ENCODE results near the gene IL12A. TPM values are rescaled to one million over a fixed set of nuclear protein-coding genes. Genes with fewer than 3 reads are reported as not detected.

IL12A gene
- total RNA-seq, 1 donor = 14.5 TPM

- no peak for DNase-seq (ENCODE audit: low read depth in 2 of 3, low spot score in 2 of 3)
These were observed 1.6 kb downstream of the IL12A start for GRCh38 chr3:159989973-159990846.

GRCh38 chr3:159991591-159991990 is 3.0 kb downstream of the IL12A start:
- DNase-seq (ENCODE audit: low read depth in 2 of 3, low spot score in 2 of 3) = no peak

DNA sequence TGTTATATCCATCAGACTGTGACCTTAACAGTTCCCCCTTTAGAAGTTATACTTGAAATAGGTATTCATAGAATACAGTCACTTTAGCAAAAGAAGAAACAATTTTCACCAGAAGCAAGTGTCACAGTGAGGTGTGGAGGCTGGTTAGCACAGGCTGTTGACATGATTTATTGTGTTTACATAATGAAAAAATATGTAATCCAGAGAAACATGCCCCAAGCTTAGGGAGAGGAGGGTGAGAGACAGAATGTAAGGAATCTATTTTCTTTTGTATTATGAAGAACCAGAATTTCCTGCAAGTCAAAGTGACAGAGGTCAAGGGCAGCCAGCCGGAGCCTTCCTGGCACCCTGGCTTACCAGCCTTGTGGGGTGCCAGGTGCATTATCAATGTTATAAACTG is 4.0 kb downstream of the IL12A start:
- no peak for DNase-seq (ENCODE audit: low read depth in 2 of 3, low spot score in 2 of 3)

DNA sequence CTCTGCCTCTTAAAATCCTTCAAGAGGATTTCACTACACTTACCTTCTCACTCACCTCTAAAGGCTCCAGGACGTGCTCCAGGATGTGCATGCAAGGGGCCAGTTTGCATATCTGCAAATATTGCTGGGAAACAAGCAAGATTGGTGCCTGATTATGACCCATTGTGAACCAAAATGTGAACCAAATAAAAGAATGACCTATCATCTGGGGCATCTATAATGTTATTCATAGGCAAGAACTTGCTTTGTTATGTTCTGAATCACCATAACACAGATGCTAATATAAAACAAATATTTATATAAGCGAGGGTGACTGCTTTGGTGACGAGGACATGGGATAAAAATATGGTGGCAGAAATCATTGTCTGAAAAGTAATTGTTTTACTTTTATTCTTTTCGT is 5.5 kb downstream of the IL12A start:
- no peak for DNase-seq (ENCODE audit: low read depth in 2 of 3, low spot score in 2 of 3)

DNA sequence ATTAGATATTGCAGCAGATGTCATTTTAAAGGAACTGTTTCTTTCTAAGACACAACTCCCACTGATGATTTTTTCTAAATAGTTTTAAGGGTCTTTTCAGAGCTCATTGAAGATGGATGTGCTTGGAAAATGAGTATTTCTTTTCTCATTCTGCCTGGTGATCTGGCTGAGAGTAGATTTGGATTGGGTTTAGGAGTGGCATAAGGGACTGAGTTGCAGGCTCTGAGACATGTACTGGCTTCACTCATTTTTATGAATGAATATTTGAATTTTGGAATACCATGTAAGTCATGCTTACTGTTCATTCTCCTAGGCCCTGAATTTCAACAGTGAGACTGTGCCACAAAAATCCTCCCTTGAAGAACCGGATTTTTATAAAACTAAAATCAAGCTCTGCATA is 6.5 kb downstream of the IL12A start:
- DNase-seq (ENCODE audit: low read depth in 2 of 3, low spot score in 2 of 3) = no peak

DNA sequence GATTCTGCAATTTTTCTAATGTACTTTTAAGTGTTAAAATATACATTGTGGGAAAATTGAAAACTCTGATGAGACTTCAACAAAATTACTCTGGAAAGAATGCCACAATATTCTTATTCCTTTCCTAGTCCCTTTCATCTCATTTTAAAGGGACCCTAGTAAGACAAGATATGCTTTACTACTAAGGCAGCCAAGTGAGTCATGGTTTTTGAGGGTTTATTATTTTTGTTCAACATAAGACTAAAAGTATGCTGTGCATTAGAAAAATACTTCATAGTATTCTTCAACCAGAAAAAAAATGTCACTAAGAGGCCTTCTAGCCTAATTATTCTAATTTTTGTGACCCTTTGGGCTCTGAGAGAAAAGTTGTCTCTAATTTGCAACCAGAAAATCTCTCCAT is 7.4 kb downstream of the IL12A start:
- DNase-seq (ENCODE audit: low read depth in 2 of 3, low spot score in 2 of 3) = no peak

DNA sequence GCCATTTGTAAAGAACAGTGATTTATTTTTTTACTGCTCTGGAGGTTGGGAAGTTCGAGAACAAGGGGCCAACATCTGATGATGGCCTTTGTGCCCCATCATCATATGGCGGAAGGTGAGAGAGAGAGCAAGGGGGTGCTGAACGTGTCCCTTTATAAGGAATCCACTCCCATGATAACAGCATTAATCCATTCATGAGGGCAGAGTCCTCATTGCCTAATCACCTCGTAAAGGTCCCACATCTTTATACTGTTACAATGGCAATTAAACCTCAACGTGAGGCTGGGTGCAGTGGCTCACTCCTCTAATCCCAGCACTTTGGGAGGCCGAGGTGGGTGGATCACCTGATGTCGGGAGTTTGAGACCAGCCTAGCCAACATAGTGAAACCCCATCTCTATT is 8.3 kb downstream of the IL12A start:
- DNase-seq (ENCODE audit: low read depth in 2 of 3, low spot score in 2 of 3) = no peak

- no peak for DNase-seq (ENCODE audit: low read depth in 2 of 3, low spot score in 2 of 3)
These were observed 12.6 kb downstream of the IL12A start for GRCh38 chr3:160001148-160001760.

GRCh38 chr3:160001850-160002623 is 13.4 kb downstream of the IL12A start:
- no peak for DNase-seq (ENCODE audit: low read depth in 2 of 3, low spot score in 2 of 3)

- DNase-seq (ENCODE audit: low read depth in 2 of 3, low spot score in 2 of 3) = peak in 2 of 3 donors; percentile 69 to 77
These were observed 15.0 kb downstream of the IL12A start for GRCh38 chr3:160003520-160004128.

DNA sequence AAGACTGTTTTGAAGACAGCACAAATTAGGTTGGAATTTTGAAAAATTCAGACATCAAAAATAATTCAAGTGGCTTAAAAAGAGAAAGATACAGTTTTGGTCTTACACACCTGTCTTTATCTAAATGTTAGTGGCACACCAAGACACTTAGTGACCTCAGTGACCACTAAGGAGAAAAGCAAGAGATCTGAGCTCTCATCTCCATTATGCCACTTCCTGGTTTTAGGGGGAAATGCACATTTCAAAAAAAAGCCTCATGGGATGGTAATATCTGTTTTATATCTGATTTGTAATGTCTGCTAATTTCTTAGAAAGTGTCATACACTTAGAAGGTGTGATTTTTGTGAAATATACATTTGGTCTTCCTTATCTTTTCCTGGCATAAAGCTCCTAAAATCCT is 16.4 kb downstream of the IL12A start:
- no peak for DNase-seq (ENCODE audit: low read depth in 2 of 3, low spot score in 2 of 3)

DNA sequence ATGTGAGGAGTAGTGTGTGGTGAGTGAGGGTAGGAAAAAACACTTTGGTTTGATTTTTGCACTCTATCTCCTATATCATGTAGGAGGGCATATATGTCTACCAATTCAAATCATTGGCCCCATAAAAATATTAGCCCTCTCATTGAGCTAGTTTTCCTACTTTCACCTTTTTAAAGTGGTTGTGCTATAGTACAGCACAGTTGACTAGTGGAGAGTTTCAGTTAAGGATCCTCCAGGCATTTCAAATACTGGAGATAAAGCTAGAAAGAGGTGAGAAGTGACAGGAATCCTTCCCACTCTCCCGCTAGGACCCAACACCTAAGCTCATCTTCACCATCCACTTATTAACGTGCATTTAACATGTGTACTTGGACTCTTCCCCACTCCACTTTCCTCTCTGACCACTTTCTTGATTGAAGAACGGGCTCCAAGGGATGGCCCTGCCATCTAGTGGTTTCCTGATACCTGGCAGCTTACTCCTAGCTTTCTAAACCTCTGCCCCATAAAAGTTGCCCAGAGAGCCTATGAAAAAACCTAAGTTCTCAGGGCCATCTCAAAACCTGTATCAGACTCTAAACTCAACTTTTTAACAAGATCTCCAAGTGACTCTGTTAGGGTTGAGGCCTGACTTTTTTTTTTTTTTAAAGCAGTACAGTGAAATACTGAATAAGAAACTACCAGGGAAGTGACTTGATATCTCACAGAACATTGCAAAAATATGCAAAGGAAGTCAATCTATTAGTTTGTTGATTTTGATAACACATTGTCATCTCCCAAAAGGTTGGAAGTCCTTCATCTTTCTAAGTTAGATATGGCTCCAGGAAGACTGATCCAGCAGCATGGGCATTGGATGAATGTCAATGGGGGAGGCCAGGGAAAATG is 17.9 kb downstream of the IL12A start:
- peak in 2 of 3 donors; percentile 58 to 70 for DNase-seq (ENCODE audit: low read depth in 2 of 3, low spot score in 2 of 3)

- DNase-seq (ENCODE audit: low read depth in 2 of 3, low spot score in 2 of 3) = no peak
These were observed 20.3 kb downstream of the IL12A start for GRCh38 chr3:160008961-160009360.

- DNase-seq (ENCODE audit: low read depth in 2 of 3, low spot score in 2 of 3) = no peak
These were observed 20.9 kb downstream of the IL12A start for GRCh38 chr3:160009525-160009924.

DNA sequence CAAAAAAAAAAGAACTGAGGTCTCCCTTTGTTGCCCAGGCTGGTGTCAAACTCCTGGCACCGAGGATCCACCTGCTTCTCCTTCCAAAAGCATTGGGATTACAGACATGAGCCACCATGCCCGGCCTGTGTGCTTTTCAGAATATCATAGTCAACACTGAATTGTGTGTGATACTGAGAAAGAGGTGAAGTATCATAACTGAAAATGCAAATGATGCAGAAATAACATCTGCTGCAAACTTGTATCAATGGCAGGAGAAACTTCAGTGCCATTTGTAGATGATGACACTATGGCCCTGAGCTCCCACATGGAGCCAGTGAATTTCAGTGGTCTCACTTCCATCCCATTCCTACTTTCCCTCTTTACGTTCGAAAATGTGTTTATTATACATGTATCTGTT is 21.9 kb downstream of the IL12A start:
- DNase-seq (ENCODE audit: low read depth in 2 of 3, low spot score in 2 of 3) = no peak

DNA sequence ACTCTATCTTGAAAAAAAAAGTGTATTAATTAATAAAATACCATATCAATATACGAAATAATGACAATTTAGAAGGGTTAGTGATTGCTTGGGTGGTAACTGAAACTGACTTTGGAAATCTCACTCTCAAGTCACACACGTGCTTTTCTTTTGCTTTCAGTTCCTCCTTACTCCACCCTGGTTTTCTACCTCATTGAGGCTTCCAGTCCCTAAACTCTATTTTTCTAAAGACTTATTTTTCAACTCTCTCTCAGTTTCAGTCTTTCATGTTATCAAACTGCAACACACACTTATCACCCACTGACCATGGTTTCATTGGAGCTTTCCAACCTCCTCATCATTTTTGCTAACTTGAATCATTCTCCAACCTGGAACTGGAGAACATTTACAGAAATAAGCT is 23.5 kb downstream of the IL12A start:
- peak in 1 of 3 donors; percentile 52 for DNase-seq (ENCODE audit: low read depth in 2 of 3, low spot score in 2 of 3)

- DNase-seq (ENCODE audit: low read depth in 2 of 3, low spot score in 2 of 3) = peak in 1 of 3 donors; percentile 36
These were observed 28.3 kb downstream of the IL12A start for GRCh38 chr3:160016972-160017371.

DNA sequence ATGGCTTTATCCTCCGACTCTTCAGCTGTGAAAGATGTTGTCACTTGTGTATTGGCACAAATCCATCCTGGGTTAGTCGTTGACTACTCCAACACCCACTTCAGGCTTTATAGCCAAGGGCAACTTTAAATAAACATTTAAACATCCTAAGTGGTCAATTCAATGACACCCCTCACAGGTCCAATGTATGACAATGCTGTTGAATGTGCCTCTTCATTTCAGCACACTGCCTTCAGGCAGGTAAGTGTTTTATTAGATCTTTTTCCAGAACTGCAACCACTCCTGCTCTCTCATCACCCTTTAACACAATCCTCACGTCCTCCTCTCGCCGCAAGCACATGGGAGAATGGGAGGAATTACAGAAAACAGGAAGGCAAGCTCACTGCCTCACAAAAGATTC is 30.3 kb downstream of the IL12A start:
- DNase-seq (ENCODE audit: low read depth in 2 of 3, low spot score in 2 of 3) = no peak

- DNase-seq (ENCODE audit: low read depth in 2 of 3, low spot score in 2 of 3) = no peak
These were observed 31.5 kb downstream of the IL12A start for GRCh38 chr3:160020057-160020711.

GRCh38 chr3:160022068-160022467 is 33.4 kb downstream of the IL12A start:
- DNase-seq (ENCODE audit: low read depth in 2 of 3, low spot score in 2 of 3) = no peak

Data from hematopoietic multipotent progenitor cell (in vitro differentiated cells).